Suprapubic skin (tissue), 4 donors: ENCODE results near the gene SMAD2. TPM values are rescaled to one million over a fixed set of nuclear protein-coding genes. Genes with fewer than 3 reads are reported as not detected.

ENCODE experiments used
- DNase-seq, 2 donors: peaks; one replicate each; pipeline ENCODE4 v3.0.0-alpha.2; 2019; ENCODE audit warnings: low spot score in 2 of 2
- H3K27ac ChIP-seq: fragments of 200-600 bp; sonication (generic); one replicate; pipeline ENCODE4 v1.5.1; 2019
- H3K27me3 ChIP-seq: fragments of 200-600 bp; sonication (generic); one replicate; pipeline ENCODE4 v1.5.1; 2019
- H3K36me3 ChIP-seq: fragments of 200-600 bp; sonication (generic); one replicate; pipeline ENCODE4 v1.5.1; 2019
- H3K4me1 ChIP-seq: fragments of 200-600 bp; sonication (generic); one replicate; pipeline ENCODE4 v1.5.1; 2019
- H3K4me3 ChIP-seq: fragments of 200-600 bp; sonication (generic); one replicate; pipeline ENCODE4 v1.5.1; 2019; ENCODE audit warnings: mild to moderate bottlenecking
- H3K9me3 ChIP-seq: fragments of 200-600 bp; sonication (generic); one replicate; pipeline ENCODE4 v1.5.1; 2019
- EP300 ChIP-seq: sonication (generic); formaldehyde crosslinking; IDR thresholded peaks from one replicate; pipeline ENCODE4 v1.6.1; 2017; ENCODE audit warnings: antibody characterized with exemption
- POLR2A ChIP-seq, 2 donors: fragments of 450-650 bp; IDR thresholded peaks; one replicate each; pipeline ENCODE4 v1.6.1; 2017; ENCODE audit warnings: antibody characterized with exemption in 2 of 2, mild to moderate bottlenecking in 2 of 2, moderate library complexity in 2 of 2
- POLR2AphosphoS5 ChIP-seq, 3 donors: sonication (generic); formaldehyde crosslinking; IDR thresholded peaks; one replicate each; pipeline ENCODE4 v1.6.1; 2017; ENCODE audit warnings: antibody characterized with exemption in 3 of 3
- WGBS: methylation state at CpG from one replicate; pipeline ENCODE4 v1.1.5; 2018; 5-methylcytosine and 5-hydroxymethylcytosine counted together
- total RNA-seq, 4 donors: library from RNA; depleted of rRNA; stranded (reverse); fragments of >200 nt; gene quantifications; one replicate each; pipeline ENCODE4 v1.1.0, GENCODE V29; 2016
- TF ChIP-seq, protein P1 (sequence below), 2 donors: fragments of 200-600 bp in 1 of 2; fragments of 450-650 bp in 1 of 2; sonication (generic) in 1 of 2; IDR thresholded peaks; one replicate each; pipeline ENCODE4 v1.5.1; 2016 to 2019; ENCODE audit warnings: antibody characterized with exemption in 2 of 2, mild to moderate bottlenecking in 1 of 2, moderate library complexity in 1 of 2

SMAD2 gene
- total RNA-seq, 4 donors from 2014 or later: 47.5 to 75.9 (median 59.3) TPM

DNA sequence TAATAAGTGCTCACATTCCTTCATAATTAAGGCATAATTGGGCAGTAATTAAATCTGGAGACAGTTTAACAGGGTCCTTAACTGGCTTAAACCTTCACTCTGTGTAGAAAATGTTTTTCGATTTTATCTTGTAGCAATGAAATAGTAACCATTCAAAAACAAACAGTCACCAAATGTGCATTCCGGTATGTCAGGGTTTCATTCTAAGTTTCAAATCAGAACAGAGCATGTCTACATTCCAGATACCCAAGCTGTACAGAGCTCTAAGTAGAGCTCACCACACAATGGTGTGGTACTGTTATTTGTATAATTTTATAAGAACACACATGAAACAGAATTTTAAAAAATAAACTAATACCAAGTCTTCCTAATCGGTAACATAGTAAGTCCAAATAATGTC, 52.6 kb downstream of the SMAD2 start:
- WGBS: 89% methylated on average over 3 of the region's 3 CpGs
- TF ChIP-seq POLR2A (IDR thresholded peaks at IDR 0.05): no peak
- no peak for TF ChIP-seq POLR2AphosphoS5 (IDR thresholded peaks at IDR 0.05)
- no peak for TF ChIP-seq EP300
- TF ChIP-seq, protein P1, sequence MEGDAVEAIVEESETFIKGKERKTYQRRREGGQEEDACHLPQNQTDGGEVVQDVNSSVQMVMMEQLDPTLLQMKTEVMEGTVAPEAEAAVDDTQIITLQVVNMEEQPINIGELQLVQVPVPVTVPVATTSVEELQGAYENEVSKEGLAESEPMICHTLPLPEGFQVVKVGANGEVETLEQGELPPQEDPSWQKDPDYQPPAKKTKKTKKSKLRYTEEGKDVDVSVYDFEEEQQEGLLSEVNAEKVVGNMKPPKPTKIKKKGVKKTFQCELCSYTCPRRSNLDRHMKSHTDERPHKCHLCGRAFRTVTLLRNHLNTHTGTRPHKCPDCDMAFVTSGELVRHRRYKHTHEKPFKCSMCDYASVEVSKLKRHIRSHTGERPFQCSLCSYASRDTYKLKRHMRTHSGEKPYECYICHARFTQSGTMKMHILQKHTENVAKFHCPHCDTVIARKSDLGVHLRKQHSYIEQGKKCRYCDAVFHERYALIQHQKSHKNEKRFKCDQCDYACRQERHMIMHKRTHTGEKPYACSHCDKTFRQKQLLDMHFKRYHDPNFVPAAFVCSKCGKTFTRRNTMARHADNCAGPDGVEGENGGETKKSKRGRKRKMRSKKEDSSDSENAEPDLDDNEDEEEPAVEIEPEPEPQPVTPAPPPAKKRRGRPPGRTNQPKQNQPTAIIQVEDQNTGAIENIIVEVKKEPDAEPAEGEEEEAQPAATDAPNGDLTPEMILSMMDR (IDR thresholded peaks at IDR 0.05): no peak

DNA sequence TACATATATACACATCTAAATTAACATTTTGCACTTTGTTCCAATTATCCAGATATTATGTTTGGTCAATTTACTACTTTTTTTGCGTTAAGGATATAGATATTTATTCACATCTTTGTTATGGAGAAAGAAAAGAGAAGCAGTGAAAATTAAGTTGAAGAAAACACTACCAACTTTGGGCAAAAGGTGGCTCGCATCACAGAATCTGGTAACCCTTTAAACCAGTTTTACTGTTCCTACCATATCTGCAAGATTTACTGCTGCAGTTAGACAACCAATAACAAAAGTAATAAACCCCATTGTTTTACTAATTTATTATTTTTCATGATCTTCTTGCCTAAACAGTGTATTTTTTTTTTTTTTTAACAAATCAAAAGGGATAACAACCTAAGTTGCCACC, 53.6 kb downstream of the SMAD2 start:
- no peaks in the 10 kb centered on the region for H3K9me3 ChIP-seq
- TF ChIP-seq EP300: no peak
- TF ChIP-seq, protein P1 (IDR thresholded peaks at IDR 0.05): no peak
- no peak for TF ChIP-seq POLR2AphosphoS5 (IDR thresholded peaks at IDR 0.05)
- no peak for TF ChIP-seq POLR2A (IDR thresholded peaks at IDR 0.05)
- H3K4me1 ChIP-seq: peaks cover 6% of the 10 kb centered on the region
- H3K36me3 ChIP-seq: peaks cover 6% of the 10 kb centered on the region
- DNase-seq: no peak
- H3K27ac ChIP-seq: no peak overlapping the region
- no peaks in the 10 kb centered on the region for H3K27me3 ChIP-seq
- H3K4me3 ChIP-seq: no peak overlapping the region
- 94% methylated on average over 2 of the region's 2 CpGs for WGBS

More for the DNA sequence above, 52.6 kb downstream of the SMAD2 start:
- Histone ChIP-seq H3K36me3 (peaks cover 12% of the 10 kb centered on the region), H3K4me1 (peaks cover 6% of the 10 kb centered on the region), H3K27ac (no peak overlapping the region), H3K4me3 (no peak overlapping the region), H3K27me3 (no peaks in the 10 kb centered on the region), H3K9me3 (no peaks in the 10 kb centered on the region)
- no peak for DNase-seq

DNA sequence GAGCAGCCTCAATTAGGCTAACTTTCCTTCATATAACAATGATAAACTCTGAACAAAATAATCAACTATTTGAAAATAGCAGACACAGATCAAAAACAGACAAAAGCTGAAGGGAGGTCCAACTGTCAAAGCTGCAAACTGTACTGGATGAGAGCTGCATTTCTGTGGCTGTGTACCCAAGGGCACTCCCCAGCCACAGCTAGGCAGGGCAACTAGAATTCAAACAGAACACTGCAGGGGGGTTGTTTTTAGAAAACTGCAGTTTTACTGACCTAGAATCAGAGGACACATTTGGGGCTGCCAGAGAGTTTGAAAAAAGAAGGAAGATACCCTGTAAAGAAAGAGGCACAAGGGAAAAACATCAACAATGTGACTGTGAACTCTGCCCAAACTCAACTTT, 56.8 kb downstream of the SMAD2 start:
- Histone ChIP-seq H3K9me3 (no peaks in the 10 kb centered on the region), H3K27me3 (no peaks in the 10 kb centered on the region), H3K4me3 (no peak overlapping the region), H3K4me1 (peaks cover 19% of the 10 kb centered on the region), H3K27ac (no peak overlapping the region), H3K36me3 (peaks cover 4% of the 10 kb centered on the region)
- no peak for TF ChIP-seq POLR2A (IDR thresholded peaks at IDR 0.05)
- no peak for TF ChIP-seq EP300
- TF ChIP-seq, protein P1 (IDR thresholded peaks at IDR 0.05): no peak
- TF ChIP-seq POLR2AphosphoS5 (IDR thresholded peaks at IDR 0.05): no peak
- DNase-seq: no peak

DNA sequence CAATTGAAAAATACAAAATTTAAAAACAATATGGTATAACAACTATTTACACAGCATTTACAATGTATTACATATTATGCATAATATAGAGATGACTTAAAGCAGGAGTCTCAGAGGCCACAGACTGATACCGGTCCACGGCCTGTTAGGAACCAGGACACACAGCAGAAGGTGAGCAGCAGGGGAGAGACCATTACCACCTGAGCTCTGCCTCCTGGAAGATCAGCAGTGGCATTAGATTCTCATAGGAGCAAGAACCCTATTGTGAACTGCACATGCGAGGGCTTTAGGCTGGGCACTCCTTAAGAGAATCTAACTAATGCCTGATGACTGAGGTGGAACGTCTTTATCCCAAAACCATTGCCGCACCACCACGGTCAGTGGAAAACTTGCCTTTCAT, 58.0 kb downstream of the SMAD2 start:
- peaks cover 9% of the 10 kb centered on the region for H3K36me3 ChIP-seq
- peaks cover 21% of the 10 kb centered on the region for H3K4me1 ChIP-seq
- no peak for DNase-seq
- H3K27me3 ChIP-seq: no peaks in the 10 kb centered on the region
- no peak overlapping the region for H3K4me3 ChIP-seq
- 98% methylated on average over 6 of the region's 6 CpGs for WGBS
- no peak overlapping the region for H3K27ac ChIP-seq
- TF ChIP-seq POLR2AphosphoS5 (IDR thresholded peaks at IDR 0.05) (no peak), EP300 (no peak), POLR2A (IDR thresholded peaks at IDR 0.05) (no peak)
- TF ChIP-seq, protein P1 (IDR thresholded peaks at IDR 0.05): no peak
- H3K9me3 ChIP-seq: no peaks in the 10 kb centered on the region

DNA sequence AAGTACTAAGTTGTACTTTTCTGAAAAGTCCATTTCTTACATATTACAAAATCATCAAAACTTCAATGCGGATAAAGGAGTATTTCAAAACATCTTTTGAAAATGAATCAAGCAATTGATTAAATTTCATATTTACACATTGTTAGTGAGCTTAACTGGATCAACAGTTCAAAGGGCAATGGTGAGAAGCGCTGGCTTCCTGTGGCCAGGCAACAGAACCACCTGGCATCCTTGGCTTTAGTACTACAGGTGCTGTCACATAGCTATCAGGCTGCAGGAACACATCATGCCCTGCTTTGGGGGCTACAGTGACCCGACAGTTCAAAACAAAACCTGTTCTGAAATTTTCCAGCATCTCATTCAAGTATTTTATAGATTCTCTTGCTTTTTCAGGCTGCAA, 59.2 kb downstream of the SMAD2 start:
- DNase-seq: no peak
- Histone ChIP-seq H3K36me3 (peaks cover 9% of the 10 kb centered on the region), H3K27ac (no peak overlapping the region), H3K9me3 (no peaks in the 10 kb centered on the region), H3K4me3 (no peak overlapping the region), H3K4me1 (peaks cover 21% of the 10 kb centered on the region), H3K27me3 (no peaks in the 10 kb centered on the region)
- 92% methylated on average over 3 of the region's 3 CpGs for WGBS
- TF ChIP-seq EP300 (no peak), POLR2AphosphoS5 (IDR thresholded peaks at IDR 0.05) (no peak), POLR2A (IDR thresholded peaks at IDR 0.05) (no peak)
- TF ChIP-seq, protein P1 (IDR thresholded peaks at IDR 0.05): no peak
